Measurements from ENCODE around the gene RAB8A.
A peak's percentile ranks its signal among the peaks of the same experiment; 100 is the strongest.
"Not testable (repeated sequence)": the region's sequence is repeated elsewhere in the genome, so short reads cannot be mapped to it uniquely, and the experiment has no call there.

RAB8A gene

GRCh38 chr19:16078759-16079707, 32.7 kb upstream of the RAB8A start:
- DNase-seq, result peak; percentile 87 to 95 (median 93)

- no peak for DNase-seq
Measured at GRCh38 chr19:16084067-16084685, 27.5 kb upstream of the RAB8A start.

- no peak for DNase-seq
Measured at GRCh38 chr19:16085115-16085514, 26.6 kb upstream of the RAB8A start.

- DNase-seq, result not testable (repeated sequence)
Measured at GRCh38 chr19:16087404-16087803, 24.3 kb upstream of the RAB8A start.

- no peak for DNase-seq
Measured at GRCh38 chr19:16087940-16088339, 23.7 kb upstream of the RAB8A start.

- DNase-seq, result no peak
Measured at GRCh38 chr19:16088351-16089009, 23.2 kb upstream of the RAB8A start.

GRCh38 chr19:16089010-16089846, 22.5 kb upstream of the RAB8A start:
- DNase-seq, result no peak

- DNase-seq, result no peak
Measured at GRCh38 chr19:16091546-16092475, 19.9 kb upstream of the RAB8A start.

GRCh38 chr19:16094360-16095070, 17.2 kb upstream of the RAB8A start:
- DNase-seq, result no peak

GRCh38 chr19:16095071-16095571, 16.6 kb upstream of the RAB8A start:
- no peak for DNase-seq

- no peak for DNase-seq
Measured at GRCh38 chr19:16096280-16096855, 15.3 kb upstream of the RAB8A start.

- no peak for DNase-seq
Measured at GRCh38 chr19:16098416-16098768, 13.3 kb upstream of the RAB8A start.

- DNase-seq, result no peak
Measured at GRCh38 chr19:16098821-16099220, 12.9 kb upstream of the RAB8A start.

GRCh38 chr19:16099314-16099965, 12.2 kb upstream of the RAB8A start:
- DNase-seq, result not testable (repeated sequence)

- no peak for DNase-seq
Measured at GRCh38 chr19:16100524-16100923, 11.2 kb upstream of the RAB8A start.

- no peak for DNase-seq
Measured at GRCh38 chr19:16104722-16105121, 7.0 kb upstream of the RAB8A start.

- DNase-seq, result peak; percentile 89 to 97 (median 93)
Measured at GRCh38 chr19:16106121-16106520, 5.6 kb upstream of the RAB8A start.

GRCh38 chr19:16111909-16112752, 442 bp downstream of the RAB8A start:
- DNase-seq, result no peak

- DNase-seq, result peak in 2 of 3 donors; percentile 36 to 41
Measured at GRCh38 chr19:16112778-16113177, 1.1 kb downstream of the RAB8A start.
